Globus pallidus (tissue), 1 donor: ENCODE measurements around the gene MCRIP1.
"Not testable (repeated sequence)": the region's sequence is repeated elsewhere in the genome, so short reads cannot be mapped to it uniquely, and the experiment has no call there.

Experiments
- DNase-seq: peaks from one replicate; pipeline ENCODE4 v3.0.0-alpha.2; 2015; ENCODE audit warnings: low spot score

Gene MCRIP1

DNA sequence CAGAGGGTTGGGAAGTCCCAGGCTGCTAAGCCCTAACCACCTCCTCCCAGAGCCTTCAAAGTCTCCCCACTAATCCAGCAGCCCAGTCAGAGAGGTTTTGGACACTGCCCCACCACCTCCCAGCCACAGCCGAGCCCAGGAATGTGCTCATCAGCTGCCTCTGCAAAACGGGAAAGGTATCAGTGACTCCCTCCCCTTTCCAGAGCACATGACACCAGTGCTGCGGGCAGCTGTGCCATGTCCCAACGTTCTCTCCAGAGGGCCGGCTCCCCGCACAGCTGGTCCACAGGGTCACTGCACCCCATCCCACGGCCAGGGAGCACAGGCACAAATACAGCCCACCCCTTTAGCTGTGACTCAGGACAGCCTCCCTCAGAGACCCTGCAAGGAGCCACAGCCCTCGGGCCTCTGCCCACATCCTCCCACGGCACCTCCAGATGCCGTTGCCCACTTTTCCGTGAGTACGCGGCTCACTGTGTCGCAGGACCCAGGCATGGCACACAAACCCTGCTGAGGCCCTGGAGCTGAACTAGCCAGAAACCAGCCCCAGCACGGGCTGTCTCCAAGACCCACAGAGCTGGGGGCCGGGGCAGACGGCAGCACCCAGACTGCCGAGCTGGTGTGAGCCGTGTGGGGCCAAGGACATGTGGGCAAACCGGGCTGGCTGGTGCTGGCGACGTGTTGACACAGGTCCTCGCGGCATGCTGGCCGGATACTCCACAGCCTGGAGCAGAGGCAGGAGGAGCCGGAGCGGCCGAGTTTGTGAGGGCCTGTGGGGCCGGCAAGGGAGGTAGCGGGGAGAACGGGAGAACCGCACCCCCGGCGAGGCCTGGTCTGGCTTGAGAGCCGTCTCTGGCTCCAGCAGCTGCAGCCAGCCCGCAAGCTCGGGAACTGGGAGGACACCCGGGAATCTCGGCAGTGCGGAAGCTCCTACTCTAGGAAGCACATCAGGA lies 8.0 kb upstream of the MCRIP1 start:
- no peak for DNase-seq

- DNase-seq = not testable (repeated sequence)
Measured at GRCh38 chr17:81840059-81840458, 7.0 kb upstream of the MCRIP1 start.

- DNase-seq = no peak
Measured at GRCh38 chr17:81839301-81839700, 6.2 kb upstream of the MCRIP1 start.

GRCh38 chr17:81838753-81839255 lies 5.7 kb upstream of the MCRIP1 start:
- DNase-seq = no peak

- no peak for DNase-seq
Measured at GRCh38 chr17:81837641-81838040, 4.5 kb upstream of the MCRIP1 start.

GRCh38 chr17:81834831-81835267 lies 1.8 kb upstream of the MCRIP1 start, which contains the start of gene PPP1R27:
Gene PPP1R27, minus strand, starts transcription at chr17:81835050. Its CDS starts 97 bp downstream, at chr17:81834953.
- DNase-seq = no peak

- no peak for DNase-seq
Measured at GRCh38 chr17:81833921-81834830, 1.1 kb upstream of the MCRIP1 start.

DNA sequence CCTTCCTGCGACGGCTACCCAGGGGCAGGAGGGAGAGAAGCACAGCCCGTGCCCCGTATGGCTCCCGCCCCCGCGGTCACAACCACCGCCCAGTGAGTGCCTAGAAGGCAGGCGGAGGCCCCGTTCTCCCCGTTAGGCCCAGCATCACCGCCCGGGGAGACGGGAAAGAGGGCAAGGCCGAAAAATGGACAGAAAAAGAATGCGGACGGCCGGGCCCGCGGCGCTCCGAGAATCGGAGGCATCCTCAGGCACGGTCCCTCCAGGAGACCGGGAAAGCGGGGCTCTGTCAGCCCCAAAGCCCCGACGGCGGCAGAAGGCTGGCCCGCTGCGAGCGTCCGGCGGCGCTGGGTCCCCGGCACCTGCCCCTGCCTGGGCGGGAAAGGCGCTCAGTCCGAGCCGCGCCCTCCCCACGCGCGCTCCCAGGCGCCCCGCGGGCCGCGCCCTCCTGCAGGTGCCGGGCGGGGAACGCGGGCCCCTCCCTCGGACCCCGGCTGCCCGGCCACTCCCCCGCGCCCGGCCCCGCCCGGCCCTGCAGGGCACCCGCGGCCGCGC lies 407 bp downstream of the MCRIP1 start:
- no peak for DNase-seq

DNA sequence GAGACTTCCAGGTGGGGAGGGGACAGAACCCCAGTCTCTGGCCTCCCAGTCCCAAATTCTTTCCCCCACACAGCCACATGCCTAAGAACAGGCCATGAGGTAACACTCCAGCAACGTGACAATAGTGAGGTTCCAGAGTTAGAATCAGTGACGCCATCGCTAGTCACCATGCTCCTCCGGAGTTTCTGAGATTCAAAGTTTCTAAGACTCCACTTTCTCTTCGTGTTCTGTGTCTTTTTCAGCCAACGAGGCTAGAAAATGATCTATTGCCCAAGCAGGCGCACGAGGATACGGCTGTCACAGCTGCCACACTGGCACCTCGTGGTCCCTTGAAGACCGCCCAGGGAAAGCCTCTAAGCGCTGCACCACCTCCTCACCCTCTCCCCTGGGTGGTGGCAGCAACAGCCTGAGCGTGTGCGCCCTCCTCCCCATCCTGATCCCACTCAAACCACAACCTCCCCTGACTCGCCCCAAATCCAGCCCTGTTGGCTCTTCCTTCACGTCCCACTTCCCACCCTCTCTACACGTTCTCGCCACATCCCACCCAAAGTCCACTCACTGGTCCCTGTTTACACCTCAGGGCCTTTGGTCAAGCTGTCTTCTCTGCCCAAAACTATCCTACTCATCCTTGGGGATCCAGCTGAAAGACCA lies 1.0 kb downstream of the MCRIP1 start:
- no peak for DNase-seq

DNA sequence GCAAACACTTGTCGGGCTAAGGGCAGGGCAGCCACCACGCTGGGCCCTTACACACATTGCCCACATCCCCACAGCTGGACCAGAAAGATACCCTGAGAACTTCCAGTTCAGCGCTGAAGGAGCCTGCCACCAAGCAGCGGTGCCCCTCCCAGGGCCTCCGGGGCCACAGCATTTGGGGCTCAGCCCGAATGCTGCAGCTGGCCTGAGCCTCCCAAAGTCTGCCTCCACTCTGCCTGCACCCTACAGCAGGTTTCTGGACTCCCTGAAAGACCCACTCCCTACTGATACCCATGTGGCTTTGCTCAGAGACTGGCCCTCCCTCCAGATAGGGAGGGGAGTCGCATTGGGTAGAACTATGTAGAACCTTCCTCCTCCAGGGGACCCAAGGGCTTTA lies 1.5 kb downstream of the MCRIP1 start:
- DNase-seq = no peak

- no peak for DNase-seq
Measured at GRCh38 chr17:81829858-81830257, 3.2 kb downstream of the MCRIP1 start.

- no peak for DNase-seq
Measured at GRCh38 chr17:81828656-81829055, 4.4 kb downstream of the MCRIP1 start.

GRCh38 chr17:81825841-81826466 lies 7.1 kb downstream of the MCRIP1 start:
- DNase-seq = no peak

- no peak for DNase-seq
Measured at GRCh38 chr17:81824595-81824994, 8.5 kb downstream of the MCRIP1 start.

DNA sequence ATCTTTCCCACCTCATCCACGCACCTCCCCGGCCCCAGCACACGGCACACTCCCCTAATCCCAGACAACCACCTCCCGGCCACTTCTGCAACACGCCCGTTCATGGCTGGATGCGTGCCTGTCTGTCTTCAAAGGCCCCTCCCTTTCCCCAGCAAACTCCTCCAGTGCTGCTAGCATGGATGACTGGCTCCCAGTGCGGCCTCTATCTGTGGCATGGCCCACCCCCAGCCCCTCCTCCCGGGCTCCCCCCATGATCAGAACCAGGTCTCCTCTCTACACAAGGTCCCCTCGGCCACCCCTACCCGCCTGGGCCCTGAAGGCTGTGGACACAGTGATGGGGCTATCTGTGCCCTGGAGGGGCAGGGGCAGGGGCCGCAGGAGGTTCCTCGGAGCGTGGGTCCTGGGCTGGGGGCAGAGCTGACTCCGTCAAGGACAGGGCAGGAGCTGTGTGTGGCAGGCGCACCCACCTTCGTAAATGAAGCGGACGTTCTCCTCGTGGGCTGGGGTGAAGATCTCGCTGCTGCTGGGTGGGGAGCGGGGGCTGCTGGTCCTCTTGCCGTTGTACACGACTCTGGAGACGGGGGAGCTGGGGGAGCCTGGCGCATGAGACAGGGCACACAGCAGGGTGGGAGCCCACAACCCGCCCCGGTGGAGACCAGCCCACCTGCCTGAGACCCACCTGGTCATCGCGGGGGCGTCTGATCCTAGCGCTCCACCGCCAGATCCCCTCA lies 9.1 kb downstream of the MCRIP1 start:
- DNase-seq = no peak

- DNase-seq = no peak
Measured at GRCh38 chr17:81822996-81823819, 9.9 kb downstream of the MCRIP1 start.

GRCh38 chr17:81822312-81822637 lies 10.8 kb downstream of the MCRIP1 start:
- DNase-seq = no peak

DNA sequence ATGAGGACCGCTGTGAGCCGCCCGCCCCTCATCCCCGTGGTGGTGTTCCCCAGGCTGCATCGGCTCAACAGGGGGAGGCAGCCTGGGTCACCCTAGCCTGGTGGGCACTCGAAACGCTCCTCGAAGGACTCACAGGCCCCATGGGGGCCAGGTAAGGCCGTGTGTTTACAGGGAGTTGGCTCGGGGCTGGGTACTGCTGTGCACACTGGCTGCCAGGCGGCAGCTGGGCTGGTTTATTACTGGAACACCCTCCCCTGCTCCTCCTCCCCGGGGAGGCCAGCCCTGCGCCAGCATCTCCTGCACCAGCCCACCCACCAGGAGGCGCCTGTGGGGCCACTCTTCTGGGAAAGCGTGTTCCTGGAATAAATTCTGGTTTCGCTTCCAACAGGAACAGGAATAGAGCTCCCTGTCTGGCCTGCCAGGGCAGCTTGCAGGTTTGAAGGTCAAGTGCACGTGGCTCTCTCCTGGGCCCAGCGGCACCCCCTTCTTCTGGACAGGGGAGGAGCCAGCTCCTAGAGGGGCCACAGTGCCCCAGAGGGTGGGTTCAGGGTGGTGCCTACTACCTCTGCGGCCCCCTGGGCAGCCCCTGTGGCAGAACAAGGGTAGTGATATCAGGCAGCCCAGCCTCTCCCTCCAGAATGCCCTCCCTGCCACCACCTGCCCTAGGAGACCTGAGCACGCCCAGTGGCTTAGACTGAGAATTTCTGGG lies 11.3 kb downstream of the MCRIP1 start:
- DNase-seq = no peak

DNA sequence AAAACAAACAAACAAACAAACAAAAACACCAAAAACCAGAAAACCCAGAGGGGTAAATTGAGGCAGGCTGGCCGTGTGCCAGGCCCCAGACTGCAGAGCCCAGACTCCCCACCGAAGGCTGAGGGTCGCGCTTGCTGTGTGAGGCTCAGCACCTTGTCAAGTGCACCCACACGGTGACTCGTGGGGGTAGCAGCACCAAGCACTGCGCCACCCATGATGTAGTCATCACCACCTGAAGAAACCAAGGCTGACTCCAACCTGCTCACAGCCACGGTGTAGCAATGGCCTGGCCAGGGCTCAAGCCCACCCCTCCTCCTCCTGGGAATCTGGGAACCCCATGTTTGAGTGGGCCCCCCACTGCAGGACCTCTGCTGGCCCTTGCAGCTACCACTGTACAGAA lies 11.9 kb downstream of the MCRIP1 start:
- DNase-seq = no peak
